GM19238 (cell line): ENCODE measurements around the gene MRPS10.

Experiments used
- DNase-seq: peaks from one replicate; pipeline ENCODE4 v3.0.0; 2011; ENCODE audit warnings: low spot score; ENCODE audit not compliant: insufficient read length

MRPS10 gene

DNA sequence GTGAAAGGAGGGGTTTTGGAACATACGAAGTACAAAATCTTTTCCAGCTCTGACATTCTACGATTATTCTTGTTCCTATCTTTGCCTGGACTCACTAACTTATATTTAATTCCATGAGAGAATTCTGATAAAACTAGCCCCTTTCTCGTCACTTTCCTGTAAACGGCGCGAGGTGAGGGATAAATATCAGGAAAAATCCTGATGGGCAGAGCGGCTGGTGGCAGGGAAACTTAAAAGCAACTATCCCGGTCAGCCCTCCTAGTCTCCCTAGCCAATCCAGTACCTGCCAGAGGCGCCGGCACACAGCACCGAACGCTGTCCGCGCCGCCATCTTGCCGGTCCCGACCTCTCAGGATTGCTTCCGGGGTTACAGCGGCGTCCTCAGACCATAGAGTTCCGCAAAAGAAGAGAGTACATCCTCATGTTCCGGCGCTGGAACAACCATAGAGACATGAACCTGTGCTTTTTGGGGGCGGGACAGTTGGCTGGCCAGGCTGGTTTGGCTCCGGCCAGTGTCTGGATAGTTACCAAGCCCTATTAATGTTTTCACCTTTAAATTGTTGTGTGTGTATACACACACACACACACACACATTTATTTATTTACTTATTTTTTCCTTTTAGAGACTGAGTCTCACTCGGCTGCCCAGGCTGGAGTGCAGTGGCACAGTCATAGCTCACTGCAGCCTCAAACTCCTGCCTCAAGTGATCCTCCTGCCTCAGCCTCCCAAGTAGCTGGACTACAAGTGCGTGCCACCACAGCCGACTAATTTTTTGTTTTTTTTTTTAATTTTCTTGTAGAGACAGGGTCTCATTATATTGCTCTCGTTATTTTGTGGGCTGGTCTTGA lies at the start of gene MRPS10:
TSS of gene MRPS10 (minus strand) at position 343 of the 849 bp plus-strand sequence. CDS start at position 331, 12 bp downstream.
- DNase-seq, result peak; percentile 81

DNA sequence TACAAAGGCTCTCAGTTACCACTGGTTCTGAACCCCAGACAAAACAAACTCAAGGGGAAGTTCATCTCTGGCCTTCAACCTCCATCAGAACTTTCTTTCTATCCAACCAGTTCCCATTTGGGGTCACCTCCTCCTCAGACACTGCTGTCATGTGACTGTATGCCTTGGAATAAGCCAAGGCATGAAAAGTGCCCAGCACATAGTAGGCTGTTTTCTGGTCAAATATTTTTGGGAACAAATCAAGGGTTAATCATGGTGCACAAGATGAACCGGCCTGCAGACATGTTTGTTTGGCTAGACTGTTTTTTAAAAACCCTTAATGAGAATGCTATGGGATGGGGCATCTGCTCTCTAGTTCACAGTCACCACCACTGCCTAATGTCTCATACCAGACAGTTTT lies 48.9 kb upstream of the MRPS10 start:
- DNase-seq, result no peak

DNA sequence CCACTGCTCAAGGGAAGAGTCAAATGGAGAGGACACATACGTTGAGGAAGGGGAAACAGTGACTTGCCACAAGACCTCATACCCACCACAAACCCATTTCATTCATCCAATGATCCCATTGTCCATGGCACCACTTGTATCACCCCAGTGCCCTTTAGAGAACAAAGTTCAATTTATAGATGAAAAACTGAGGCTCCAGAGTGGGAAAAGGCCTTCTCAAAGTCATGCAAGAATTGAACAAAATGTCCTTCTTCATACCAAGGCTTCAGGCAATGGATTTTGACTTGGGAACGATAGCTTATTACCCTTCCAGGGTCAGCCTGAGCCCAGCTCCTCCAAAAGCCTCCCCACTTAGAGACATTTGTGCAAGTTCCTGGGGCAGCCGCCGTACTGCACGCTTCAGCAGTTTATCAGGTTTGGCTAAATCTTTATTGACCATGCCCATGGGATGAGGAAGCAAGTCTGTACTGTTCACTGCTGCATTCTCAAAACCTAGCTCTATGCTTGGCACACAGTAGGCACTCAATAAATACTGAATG lies 47.3 kb upstream of the MRPS10 start:
- no peak for DNase-seq

DNA sequence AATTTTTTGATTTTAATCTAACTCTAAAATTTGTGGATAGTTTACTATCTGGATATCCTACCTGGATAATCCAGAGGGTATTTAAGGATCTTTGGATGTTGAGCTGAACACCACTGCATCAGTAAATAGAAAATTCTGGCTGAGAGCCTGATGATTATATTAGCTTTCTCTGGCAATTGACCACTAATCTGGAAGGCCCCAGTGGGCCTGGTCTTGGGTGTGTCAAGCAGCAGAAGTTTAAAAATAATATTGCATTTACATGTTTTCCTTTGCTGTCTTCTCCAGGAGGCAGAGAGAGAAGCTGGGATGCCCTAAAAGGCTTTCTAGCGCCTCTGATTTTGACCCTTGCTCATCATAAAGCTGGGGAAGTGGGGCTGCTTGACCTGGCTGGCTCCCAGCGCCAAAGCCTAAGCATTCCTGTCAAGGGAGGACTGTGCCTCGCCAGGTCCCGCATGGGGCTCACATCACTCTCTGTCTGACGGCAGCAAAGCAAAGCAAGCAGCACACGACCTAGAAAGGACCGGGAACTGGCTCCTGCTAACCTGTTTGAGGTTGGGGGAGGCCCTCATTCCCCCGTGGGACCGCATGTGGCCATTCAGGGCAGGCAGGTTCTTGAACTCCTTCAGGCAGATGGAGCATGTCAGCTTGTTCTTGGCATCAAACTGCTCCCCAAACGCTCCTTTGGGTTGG lies 46.6 kb upstream of the MRPS10 start:
- no peak for DNase-seq

DNA sequence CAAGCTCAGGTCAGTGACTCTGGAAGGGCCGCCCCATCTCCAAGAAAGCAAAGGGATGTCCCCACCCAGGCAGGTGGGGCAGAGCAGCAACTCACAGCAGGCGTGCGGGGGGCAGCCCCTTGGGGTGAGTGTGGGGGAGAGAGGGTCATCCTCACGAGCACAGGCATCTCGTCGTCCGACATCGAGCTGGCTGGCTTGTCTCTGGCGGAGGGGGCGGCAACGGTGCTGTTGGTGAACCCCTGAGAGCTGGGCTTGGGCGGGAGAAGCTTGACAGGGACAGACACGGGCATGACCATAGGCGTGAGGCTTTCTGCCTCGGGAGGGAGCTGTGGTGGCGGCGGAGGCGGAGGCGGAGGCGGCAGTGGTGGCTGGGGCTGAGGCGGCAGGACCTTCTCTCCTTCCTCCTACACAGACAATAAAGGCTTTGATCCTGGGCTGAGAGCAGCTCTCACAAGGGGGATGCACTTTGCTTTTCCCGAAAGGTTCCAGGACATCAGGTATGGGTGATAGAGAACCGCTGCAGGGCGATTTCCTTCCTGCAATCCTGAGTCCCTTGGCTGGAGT lies 45.6 kb upstream of the MRPS10 start:
- DNase-seq, result no peak

DNA sequence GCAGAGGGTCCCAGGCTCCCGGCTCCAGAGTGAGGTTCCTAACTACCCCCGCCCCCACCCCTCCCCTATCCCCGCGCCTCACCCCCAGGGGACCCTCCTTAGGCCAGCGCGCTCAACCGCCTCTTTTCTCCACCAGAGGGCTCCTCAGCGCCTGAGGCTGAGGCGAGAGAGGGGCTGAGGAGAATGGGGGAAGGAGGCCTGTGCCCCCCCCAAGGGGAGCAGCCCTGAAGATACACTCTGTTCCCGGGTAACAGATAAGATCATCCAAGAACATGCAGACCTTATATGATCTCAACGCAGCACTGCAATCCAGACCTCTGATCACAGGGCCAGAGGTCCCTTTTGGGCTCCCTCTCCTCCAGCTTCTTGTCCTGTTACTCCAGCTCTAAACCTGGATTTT lies 43.3 kb upstream of the MRPS10 start:
- peak; percentile 30 for DNase-seq

DNA sequence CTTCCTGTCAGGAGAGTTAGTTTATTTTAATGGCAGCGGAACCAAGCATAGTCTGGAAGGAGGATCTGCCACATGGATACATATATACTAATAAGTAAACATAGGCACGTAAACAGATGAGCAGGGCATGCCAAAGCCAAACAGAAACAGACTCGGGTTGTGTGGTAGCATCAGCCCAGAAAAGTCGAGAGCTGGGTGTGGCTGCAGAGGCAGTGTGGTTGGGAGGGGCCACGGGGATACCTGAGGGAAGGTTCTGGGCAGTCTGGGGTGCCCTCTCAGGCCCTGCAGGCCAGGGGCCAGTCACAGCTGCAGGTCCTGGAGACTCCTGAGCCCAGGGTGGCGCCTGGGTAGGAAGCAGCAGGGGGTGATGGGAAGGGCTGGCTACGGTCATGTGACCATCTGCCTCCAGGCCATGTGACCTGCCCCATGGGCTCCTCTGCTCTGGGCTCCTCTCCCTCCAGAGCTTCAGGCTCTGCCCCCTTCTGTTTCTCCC lies 42.8 kb upstream of the MRPS10 start:
- no peak for DNase-seq

DNA sequence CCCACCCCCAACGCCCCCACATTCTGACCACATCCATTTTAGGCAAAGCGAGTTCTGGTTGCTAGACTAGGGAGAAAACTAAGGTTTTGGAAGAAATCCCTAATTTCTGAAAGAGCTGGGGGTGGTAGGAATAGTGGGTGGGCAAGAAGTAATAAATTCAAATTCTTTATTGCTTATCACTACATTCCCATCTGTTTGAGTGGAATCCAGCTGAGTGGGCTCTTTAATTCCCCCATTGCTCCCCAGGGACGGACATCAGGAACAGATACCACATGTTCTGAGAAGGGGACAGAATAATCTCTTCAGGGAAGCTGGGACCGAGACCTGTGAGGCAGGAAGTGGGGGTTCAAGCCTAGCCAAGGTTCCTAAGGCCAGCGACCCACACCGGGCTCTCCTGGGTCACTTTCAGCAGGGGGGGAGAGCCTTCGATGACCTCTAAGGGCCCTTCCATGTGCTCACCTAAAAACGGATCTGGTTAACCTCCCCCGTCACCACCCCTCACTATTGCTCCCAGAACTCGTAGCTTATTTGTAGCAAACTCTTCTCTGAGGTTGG lies 42.3 kb upstream of the MRPS10 start:
- no peak for DNase-seq

DNA sequence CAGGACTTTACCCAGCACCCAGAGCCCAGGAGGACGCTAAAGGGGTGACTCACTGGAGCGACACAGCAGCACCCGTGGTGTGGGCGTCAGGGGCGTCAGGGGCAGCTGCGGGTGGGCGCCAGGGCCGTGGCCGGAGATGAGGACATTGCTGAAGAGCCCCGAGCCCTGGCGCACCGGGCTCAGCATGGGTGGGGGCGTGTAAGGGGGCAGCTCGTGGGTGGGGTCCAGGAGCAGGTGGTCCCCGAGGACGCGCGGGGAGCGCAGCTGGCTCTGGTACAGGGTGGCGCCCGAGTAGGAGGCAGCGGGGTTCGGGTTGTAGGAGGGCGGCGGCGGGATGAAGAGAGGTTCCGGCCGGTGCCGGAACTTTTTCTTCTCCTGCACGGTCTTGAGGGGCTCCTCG lies 41.6 kb upstream of the MRPS10 start:
- DNase-seq, result no peak

DNA sequence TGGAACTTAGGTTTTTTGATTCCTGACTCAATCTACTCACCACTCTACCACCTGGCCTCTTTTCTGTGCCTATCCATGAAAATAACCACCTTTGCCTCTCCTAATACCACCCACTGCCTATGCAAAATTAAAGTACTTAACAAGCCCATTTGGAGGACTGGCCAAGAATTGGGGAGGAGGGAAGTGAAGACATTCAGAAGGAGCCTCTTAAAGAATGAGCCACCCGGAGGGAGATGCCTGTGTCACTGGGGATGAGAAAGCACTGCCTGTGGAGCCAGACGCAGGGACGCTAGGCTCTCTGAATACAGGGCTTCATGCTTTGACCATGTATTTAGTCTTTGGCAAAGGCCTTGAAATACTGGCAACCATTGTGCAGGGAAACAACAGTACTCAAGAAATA lies 40.0 kb upstream of the MRPS10 start:
- DNase-seq, result no peak

DNA sequence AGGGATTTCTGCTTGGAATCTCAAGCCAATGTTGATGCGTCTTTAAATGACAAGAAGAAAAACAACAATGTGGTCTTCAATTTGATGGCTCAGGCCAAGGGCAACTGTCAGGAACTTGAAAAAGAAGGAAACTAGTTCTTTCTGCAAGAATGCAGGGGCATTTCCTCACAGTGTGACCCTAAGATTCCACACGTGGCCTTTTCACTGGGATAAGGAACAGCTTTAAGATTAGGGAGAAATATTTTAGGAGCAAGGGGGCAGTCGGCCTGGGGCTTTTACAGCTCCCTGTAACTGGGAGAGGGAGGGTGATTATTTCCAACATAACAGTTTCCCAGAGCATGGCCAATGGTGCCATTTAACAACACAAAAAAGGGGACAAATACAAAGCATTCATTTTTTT lies 39.4 kb upstream of the MRPS10 start:
- no peak for DNase-seq

DNA sequence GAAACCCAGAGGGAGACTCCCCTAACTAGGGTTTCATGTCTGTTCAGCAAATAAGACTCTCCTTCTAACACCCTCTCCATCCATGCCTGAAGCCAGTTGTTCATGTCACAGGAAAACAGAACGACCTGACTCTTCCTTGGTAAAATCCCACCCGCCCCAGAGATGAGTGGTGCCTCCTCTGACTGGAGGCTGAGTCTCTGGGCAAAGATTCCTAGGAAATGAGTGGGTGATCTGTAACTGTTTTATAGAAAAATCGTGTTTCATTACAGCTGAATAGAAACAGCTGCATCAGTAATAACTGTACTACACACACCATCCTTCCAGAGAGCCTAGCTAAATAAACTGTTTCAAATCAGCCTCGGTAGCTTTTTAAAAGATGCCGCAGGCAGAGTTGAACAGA lies 37.4 kb upstream of the MRPS10 start:
- DNase-seq, result no peak

DNA sequence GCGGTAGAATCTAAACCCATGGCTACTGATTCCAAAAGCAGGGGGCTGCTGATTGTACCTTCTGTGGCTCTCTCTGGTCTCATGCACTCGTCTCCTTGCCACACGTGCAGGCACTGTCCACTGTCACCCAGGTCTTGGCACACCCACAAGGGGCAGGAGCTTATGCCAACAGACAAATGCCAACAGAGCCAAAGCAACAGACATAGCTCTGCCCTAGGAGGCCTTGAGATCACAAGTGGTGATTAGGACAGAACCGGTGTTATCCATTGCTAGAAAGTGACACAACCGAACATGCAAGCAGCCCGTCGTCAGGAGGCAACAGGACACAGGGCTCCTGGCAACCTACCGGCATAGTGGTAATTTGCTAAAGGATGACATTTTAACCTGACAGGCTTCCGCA lies 36.8 kb upstream of the MRPS10 start:
- no peak for DNase-seq

DNA sequence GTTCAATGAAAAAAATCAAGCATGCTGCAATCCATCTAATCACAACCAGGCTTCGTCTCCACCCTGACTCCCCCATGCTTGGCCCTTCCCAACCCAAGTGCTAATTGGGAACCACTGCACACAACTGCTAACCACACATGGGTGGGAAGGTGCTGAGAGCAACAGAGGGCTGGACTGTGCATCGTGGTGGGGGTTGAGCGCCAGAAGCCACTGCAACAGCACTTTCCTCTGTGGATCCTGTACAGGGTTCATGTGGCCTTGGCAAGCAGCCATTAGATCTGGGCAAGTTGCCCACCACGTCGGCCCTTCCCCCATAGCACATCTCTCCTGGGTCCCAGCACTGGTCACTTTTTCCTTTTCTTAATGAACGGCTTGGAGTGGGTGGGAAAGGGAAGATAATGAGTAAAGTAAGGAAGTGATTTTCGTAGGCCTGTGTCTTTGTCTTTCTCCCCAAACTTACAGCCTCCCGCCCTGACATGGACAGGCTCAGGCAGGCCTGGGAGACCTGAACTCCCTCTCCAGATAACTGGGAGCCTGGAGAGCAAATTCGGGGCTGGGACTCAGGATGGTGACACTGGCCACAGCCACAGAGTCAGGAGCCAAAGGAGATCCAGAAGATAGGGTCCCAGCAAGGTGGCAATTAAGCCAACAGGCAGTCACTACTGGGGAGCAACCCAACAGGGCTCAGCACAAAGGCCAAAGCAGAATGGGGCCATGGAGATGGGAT lies 34.4 kb upstream of the MRPS10 start:
- DNase-seq, result no peak

DNA sequence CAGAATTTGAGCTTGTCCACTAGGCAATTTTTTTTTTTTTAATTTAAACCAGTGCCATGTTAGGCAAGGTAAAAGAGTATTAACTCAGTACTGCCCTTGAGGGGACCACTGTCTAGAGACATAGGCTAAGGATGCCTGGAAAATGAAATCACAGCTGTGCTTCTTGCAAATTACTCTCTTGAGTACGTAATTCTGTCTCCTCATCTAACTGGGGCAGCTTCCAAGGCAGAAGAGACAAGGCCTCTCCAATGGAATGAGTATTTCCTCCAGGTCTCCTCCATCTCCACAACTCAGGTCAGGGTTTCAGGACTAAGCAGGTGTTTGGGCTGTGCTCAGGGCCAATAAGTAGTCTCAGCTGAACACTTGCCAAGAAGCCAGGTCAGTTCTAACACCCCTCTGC lies 33.8 kb upstream of the MRPS10 start:
- no peak for DNase-seq

DNA sequence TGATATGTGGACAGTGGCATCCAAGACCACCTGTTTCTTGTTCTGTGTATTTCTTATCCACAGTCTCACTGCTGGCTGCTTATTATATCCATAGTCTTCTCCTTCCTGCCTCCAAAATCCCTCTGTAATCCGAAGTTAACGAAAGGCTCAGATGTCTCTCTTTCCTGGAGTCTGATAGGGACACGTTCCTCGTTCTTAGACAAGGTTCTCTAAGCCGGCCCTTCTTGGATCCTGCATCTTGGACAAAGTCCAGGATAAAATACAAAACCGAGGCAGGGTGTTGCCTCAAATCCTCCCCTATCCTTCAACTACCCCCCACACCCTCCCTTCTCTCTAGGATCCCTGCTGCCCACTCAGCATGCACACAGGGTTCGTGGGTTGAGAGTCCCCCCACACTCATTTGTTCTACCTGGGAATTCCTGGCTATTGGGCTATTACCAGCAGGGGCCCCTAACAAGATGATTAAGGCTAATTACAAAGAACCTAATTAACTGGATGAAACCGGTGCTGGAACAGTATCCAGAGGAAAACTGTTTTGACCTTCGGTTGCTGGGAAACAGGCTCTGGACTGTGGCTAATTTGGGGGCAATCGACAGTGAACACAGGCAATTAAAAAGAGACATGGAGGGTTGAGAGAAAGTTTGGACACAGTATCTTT lies 32.7 kb upstream of the MRPS10 start:
- no peak for DNase-seq

DNA sequence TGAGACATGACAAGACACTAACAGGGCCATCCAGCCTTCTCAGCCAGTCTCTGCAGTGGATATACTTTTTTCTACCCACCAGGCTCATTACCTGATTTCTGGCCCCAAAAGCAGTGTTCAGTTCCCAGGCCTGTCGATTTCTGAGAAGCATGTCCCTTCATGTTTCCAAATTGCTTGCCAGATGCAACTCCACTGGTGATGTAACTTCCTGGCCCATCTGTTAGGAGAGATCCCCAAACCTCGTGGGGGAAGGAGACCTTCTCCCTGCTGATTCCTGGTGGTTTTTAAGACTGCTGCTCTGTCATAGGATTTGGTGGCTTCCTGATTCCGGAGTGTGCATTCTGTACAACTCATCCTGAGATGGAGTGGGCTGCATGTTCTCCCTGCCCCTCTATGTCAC lies 31.6 kb upstream of the MRPS10 start:
- DNase-seq, result no peak

DNA sequence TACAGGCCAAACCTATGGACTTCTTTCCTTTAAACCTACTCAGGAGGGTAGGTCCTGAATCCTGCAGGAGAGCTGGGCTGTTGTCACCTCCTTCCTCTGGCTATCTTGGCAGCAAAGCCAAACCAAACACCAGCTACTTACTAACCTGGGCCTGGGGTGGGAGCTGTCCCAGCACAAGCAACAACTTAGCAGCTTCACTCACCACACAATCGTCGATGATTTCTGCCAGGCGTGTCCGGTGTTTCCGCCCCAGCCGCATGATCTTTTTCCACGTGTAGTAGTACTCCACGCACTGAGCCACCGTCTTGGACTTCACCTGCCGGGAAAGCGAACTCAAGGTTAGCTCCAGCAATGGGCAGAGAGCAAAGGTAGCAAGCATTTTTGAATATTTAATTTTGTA lies 25.4 kb upstream of the MRPS10 start:
- DNase-seq, result no peak

DNA sequence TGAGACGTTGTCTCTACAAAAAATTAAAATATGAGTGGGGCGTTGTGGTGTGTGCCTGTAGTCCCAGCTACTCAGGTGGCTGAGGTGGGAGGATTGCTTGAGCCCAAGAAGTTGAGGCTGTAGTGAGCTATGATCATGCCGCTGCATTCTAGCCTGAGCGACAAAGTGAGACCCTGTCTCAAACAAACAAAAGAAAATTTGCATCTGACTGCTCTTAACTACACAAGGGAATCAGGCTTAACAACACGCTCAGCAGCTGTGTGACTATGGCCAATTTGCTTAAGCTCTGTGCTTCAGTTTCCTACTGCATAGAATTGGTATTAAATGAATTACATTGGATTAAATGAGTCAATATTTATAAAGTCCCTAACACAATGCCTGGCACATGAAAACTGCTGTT lies 24.3 kb upstream of the MRPS10 start:
- no peak for DNase-seq

DNA sequence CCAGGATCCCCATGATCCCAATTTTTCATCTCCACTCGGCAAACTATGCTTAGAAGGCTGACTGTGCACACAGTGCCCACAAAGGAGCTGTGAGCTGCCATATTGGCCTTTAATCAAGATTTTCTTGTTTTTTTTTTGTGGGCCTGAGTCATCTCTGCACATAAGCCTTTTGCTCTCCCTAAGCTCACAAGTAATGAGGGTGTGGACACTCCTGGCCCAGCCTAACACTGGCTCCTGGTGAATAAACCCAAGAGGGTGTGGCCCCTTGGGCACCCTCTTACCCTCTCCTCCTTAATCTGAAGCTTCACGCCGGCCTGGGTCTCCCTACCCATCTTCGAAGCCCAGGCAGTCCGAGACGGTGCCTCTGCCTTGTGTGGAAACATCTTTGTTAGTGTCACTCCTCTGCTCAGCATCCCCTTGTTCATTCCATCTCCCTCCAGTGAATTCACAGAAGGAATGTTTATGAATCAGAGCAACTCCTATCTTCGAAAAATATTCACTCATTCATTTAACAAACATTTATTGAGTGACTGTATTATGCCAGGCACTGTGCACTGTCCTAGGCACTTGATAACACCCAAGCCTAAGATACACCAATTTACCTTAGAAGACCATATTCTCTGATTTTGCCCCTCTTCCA lies 22.2 kb upstream of the MRPS10 start:
- no peak for DNase-seq
